WTC11 (cell line): ENCODE results near the gene MIAT. TPM values are rescaled to one million over a fixed set of nuclear protein-coding genes. Genes with fewer than 3 reads are reported as not detected.

ENCODE experiments used
- ATAC-seq: fragments of 200-7000 bp; cut with Tn5 transposase; 2 replicates; pipeline ENCODE4 v1.10.0; 2021; ENCODE audit warnings: mild to moderate bottlenecking, moderate library complexity
- CTCF ChIA-PET: fragments of 300-600 bp; sonication (Branson Sonifier 250); formaldehyde crosslinking; loops from one replicate; lab custom pipeline; 2021; ENCODE audit warnings: antibody characterized with exemption; lab: Charles Lee
- POLR2A ChIA-PET: fragments of 350-600 bp; sonication (Branson Sonifier 250); formaldehyde crosslinking; loops from one replicate; lab custom pipeline; 2021; ENCODE audit warnings: antibody characterized with exemption; lab: Charles Lee
- DNase-seq: peaks from one replicate; pipeline ENCODE4 v3.0.0; 2021; ENCODE audit warnings: low spot score
- H3K27ac Mint-ChIP-seq: 2 replicates; pipeline ENCODE4 v1.8.0; 2021; ENCODE audit warnings: mixed read lengths
- H3K27me3 Mint-ChIP-seq: 2 replicates; pipeline ENCODE4 v1.8.0; 2021; ENCODE audit warnings: low read depth, mild to moderate bottlenecking, moderate library complexity, mixed read lengths
- H3K36me3 Mint-ChIP-seq: 2 replicates; pipeline ENCODE4 v1.8.0; 2021; ENCODE audit warnings: mixed read lengths
- H3K4me1 Mint-ChIP-seq: 2 replicates; pipeline ENCODE4 v1.8.0; 2022; ENCODE audit warnings: mixed read lengths
- H3K4me3 Mint-ChIP-seq: 2 replicates; pipeline ENCODE4 v1.8.0; 2021; ENCODE audit warnings: mild to moderate bottlenecking, moderate library complexity, mixed read lengths
- H3K9me3 Mint-ChIP-seq: 2 replicates; pipeline ENCODE4 v1.8.0; 2021; ENCODE audit warnings: mixed read lengths
- CREB1 ChIP-seq: sonication (generic); formaldehyde crosslinking; IDR thresholded peaks from 2 replicates; pipeline ENCODE4 v1.8.0; 2023; ENCODE audit warnings: mild to moderate bottlenecking, missing genetic modification reagents
- CREM ChIP-seq: sonication (generic); formaldehyde crosslinking; IDR thresholded peaks from 2 replicates; pipeline ENCODE4 v1.8.1; 2022; ENCODE audit warnings: mild to moderate bottlenecking, missing genetic modification reagents, moderate library complexity
- E2F1 ChIP-seq: sonication (generic); formaldehyde crosslinking; IDR thresholded peaks from 2 replicates; pipeline ENCODE4 v1.8.0; 2022; ENCODE audit warnings: mild to moderate bottlenecking, missing genetic modification reagents
- E2F5 ChIP-seq: sonication (generic); formaldehyde crosslinking; IDR thresholded peaks from 2 replicates; pipeline ENCODE4 v1.8.1; 2022; ENCODE audit warnings: mild to moderate bottlenecking, moderate library complexity, missing genetic modification reagents
- FOXJ3 ChIP-seq: sonication (generic); formaldehyde crosslinking; IDR thresholded peaks from 2 replicates; pipeline ENCODE4 v1.9.0; 2021; ENCODE audit warnings: missing genetic modification reagents, mild to moderate bottlenecking, borderline replicate concordance
- FOXK1 ChIP-seq: sonication (generic); formaldehyde crosslinking; IDR thresholded peaks from 2 replicates; pipeline ENCODE4 v1.8.0; 2022; ENCODE audit warnings: mild to moderate bottlenecking, moderate library complexity, missing genetic modification reagents
- FOXP4 ChIP-seq: sonication (generic); formaldehyde crosslinking; IDR thresholded peaks from 2 replicates; pipeline ENCODE4 v1.8.0; 2022; ENCODE audit warnings: mild to moderate bottlenecking, missing genetic modification reagents
- GTF2I ChIP-seq: fragments of 250-450 bp; sonication (Bioruptor Pico); conservative IDR thresholded peaks from 2 replicates; pipeline ENCODE4 v1.4.0; 2021; ENCODE audit warnings: mild to moderate bottlenecking
- JUN ChIP-seq: sonication (generic); formaldehyde crosslinking; IDR thresholded peaks from 2 replicates; pipeline ENCODE4 v1.8.0; 2023; ENCODE audit warnings: mild to moderate bottlenecking, missing genetic modification reagents
- MAX ChIP-seq: sonication (generic); formaldehyde crosslinking; IDR thresholded peaks from 2 replicates; pipeline ENCODE4 v1.8.0; 2022; ENCODE audit warnings: mild to moderate bottlenecking, missing genetic modification reagents
- NFE2L1 ChIP-seq: sonication (generic); formaldehyde crosslinking; IDR thresholded peaks from 2 replicates; pipeline ENCODE4 v1.8.1; 2023; ENCODE audit warnings: missing genetic modification reagents
- NR3C1 ChIP-seq: sonication (generic); formaldehyde crosslinking; conservative IDR thresholded peaks from 2 replicates; pipeline ENCODE4 v1.8.1; 2023; ENCODE audit warnings: low read depth, mild to moderate bottlenecking, missing genetic modification reagents
- RORB ChIP-seq: fragments of 250-450 bp; sonication (Bioruptor Pico); IDR thresholded peaks from 2 replicates; pipeline ENCODE4 v1.9.0; 2021; ENCODE audit warnings: mild to moderate bottlenecking
- SMAD3 ChIP-seq: sonication (generic); formaldehyde crosslinking; IDR thresholded peaks from 2 replicates; pipeline ENCODE4 v1.8.0; 2022; ENCODE audit warnings: missing genetic modification reagents, mild to moderate bottlenecking, borderline replicate concordance
- STAT6 ChIP-seq: sonication (generic); formaldehyde crosslinking; conservative IDR thresholded peaks from 2 replicates; pipeline ENCODE4 v1.8.1; 2023; ENCODE audit warnings: mild to moderate bottlenecking, low read depth, missing genetic modification reagents, moderate library complexity
- USF2 ChIP-seq: sonication (generic); formaldehyde crosslinking; IDR thresholded peaks from 2 replicates; pipeline ENCODE4 v1.8.1; 2023; ENCODE audit warnings: mild to moderate bottlenecking, missing genetic modification reagents, moderate library complexity
- ZBTB21 ChIP-seq: sonication (generic); formaldehyde crosslinking; IDR thresholded peaks from 2 replicates; pipeline ENCODE4 v1.8.1; 2023; ENCODE audit warnings: mild to moderate bottlenecking, missing genetic modification reagents, borderline replicate concordance
- ZBTB43 ChIP-seq: sonication (generic); formaldehyde crosslinking; IDR thresholded peaks from 2 replicates; pipeline ENCODE4 v1.8.1; 2023; ENCODE audit warnings: mild to moderate bottlenecking, missing genetic modification reagents
- ZNF121 ChIP-seq: sonication (generic); formaldehyde crosslinking; IDR thresholded peaks from 2 replicates; pipeline ENCODE4 v1.8.0; 2023; ENCODE audit warnings: missing genetic modification reagents
- ZNF423 ChIP-seq: fragments of 250-450 bp; sonication (Bioruptor Pico); IDR thresholded peaks from 2 replicates; pipeline ENCODE4 v2.1.2; 2022; ENCODE audit warnings: mild to moderate bottlenecking, moderate library complexity
- ZNF671 ChIP-seq: fragments of 250-450 bp; sonication (Bioruptor Pico); IDR thresholded peaks from 2 replicates; pipeline ENCODE4 v1.8.0; 2021; ENCODE audit warnings: mild to moderate bottlenecking
- total RNA-seq: library from RNA; stranded (reverse); gene quantifications from 3 replicates; pipeline ENCODE4 v1.2.3, GENCODE V29; 2021

The MIAT gene
- total RNA-seq, 1 experiment from 2014 or later = 50.7 TPM

- 0 out of 2 replicates have a peak, but pooled peaks have one; percentile 26 for TF ChIP-seq ZBTB43 (CRISPR knock-in tag)
- TF ChIP-seq FOXK1 (CRISPR knock-in tag) = peak; percentile 42; the same call in 1 of the 2 replicates
- 0 out of 2 replicates have a peak, but pooled peaks have one; percentile 22 for TF ChIP-seq CREM (CRISPR knock-in tag)
- TF ChIP-seq STAT6 (CRISPR knock-in tag) = no peak
- TF ChIP-seq RORB (CRISPR knock-in tag) = no peak
- TF ChIP-seq E2F5 (CRISPR knock-in tag) = no peak
- no peak for TF ChIP-seq USF2 (CRISPR knock-in tag)
- peak; percentile 42; the same call in 1 of the 2 replicates for TF ChIP-seq NFE2L1
- TF ChIP-seq ZNF423 (CRISPR knock-in tag) = peak; percentile 97
- TF ChIP-seq MAX (CRISPR knock-in tag) = 0 out of 2 replicates have a peak, but pooled peaks have one; percentile 17
- no peak for TF ChIP-seq FOXJ3 (CRISPR knock-in tag)
- TF ChIP-seq SMAD3 (CRISPR knock-in tag) = no peak
- TF ChIP-seq FOXP4 (CRISPR knock-in tag) = peak; percentile 54; the same call in 1 of the 2 replicates
- no peak for TF ChIP-seq JUN (CRISPR knock-in tag)
- TF ChIP-seq GTF2I (CRISPR knock-in tag) = no peak
These were observed 14.6 kb upstream of the MIAT start (continued) for GRCh38 chr22:26642465-26643417.

- H3K27ac Mint-ChIP-seq = peak overlapping the region; percentile 96
- CTCF ChIA-PET = interaction anchor here (0.6 to 1.6 kb wide), 12 partner anchors 11 to 516 kb away, joined by 3 to 4 read pairs (median 4); no protein-coding TSS in a partner anchor
These were observed 13.8 kb upstream of the MIAT start for GRCh38 chr22:26643418-26644100.

More at GRCh38 chr22:26643418-26644100, 13.8 kb upstream of the MIAT start:
- 0 out of 2 replicates have a peak, but pooled peaks have one; percentile 8 for TF ChIP-seq CREM (CRISPR knock-in tag)
- no peak for TF ChIP-seq NR3C1
- no peak for TF ChIP-seq CREB1 (CRISPR knock-in tag)
- peak; percentile 97 for TF ChIP-seq ZNF121
- peak; percentile 76 for TF ChIP-seq USF2 (CRISPR knock-in tag)
- no peak for TF ChIP-seq E2F1 (CRISPR knock-in tag)
- no peak for TF ChIP-seq ZBTB21
- no peak for TF ChIP-seq ZNF671
- ATAC-seq (no peak), DNase-seq (no peak)
- Mint-ChIP-seq H3K36me3 (no peaks in the 10 kb centered on the region), H3K9me3 (no peaks in the 10 kb centered on the region), H3K4me1 (peaks cover 94% of the 10 kb centered on the region), H3K4me3 (peak overlapping the region; percentile 62), H3K27me3 (no peaks in the 10 kb centered on the region; the same call in 1 of the 2 replicates)
- POLR2A ChIA-PET = interaction anchor here (0.6 to 0.7 kb wide), 4 partner anchors 16 to 74 kb away, joined by 3 to 9 read pairs (median 6); no protein-coding TSS in a partner anchor
